Aorta (tissue), 5 donors: Measurements from ENCODE around the gene SEMA3E. TPM values are rescaled to one million over a fixed set of nuclear protein-coding genes. Genes with fewer than 3 reads are reported as not detected.

Experiments
- ATAC-seq: fragments of 200-7000 bp; cut with Tn5 transposase; one replicate; pipeline ENCODE4 v1.9.1; 2022; ENCODE audit warnings: moderate library complexity; ENCODE audit not compliant: low FRiP score
- DNase-seq, 2 donors: peaks; one replicate each; pipeline ENCODE4 v3.0.0-alpha.2; 2020
- H3K27ac ChIP-seq, 2 donors: one replicate each; pipeline ENCODE4 v1.5.1; 2013; ENCODE audit warnings: low read length in 2 of 2, mild to moderate bottlenecking in 2 of 2, moderate library complexity in 2 of 2, control low read depth in 1 of 2, inconsistent platforms in 1 of 2, low read depth in 1 of 2
- H3K27me3 ChIP-seq, 2 donors: one replicate each; pipeline ENCODE4 v1.6.1; 2013; ENCODE audit warnings: control low read depth in 1 of 2, low read length in 1 of 2, mild to moderate bottlenecking in 1 of 2, moderate library complexity in 1 of 2; ENCODE audit not compliant: insufficient read depth in 2 of 2, control insufficient read depth in 1 of 2
- H3K36me3 ChIP-seq, 2 donors: one replicate each; pipeline ENCODE4 v1.6.1; 2013; ENCODE audit warnings: control low read depth in 1 of 2, low read length in 1 of 2, mild to moderate bottlenecking in 1 of 2; ENCODE audit not compliant: insufficient read depth in 2 of 2, control insufficient read depth in 1 of 2
- H3K4me1 ChIP-seq, 2 donors: one replicate each; pipeline ENCODE4 v1.6.1; 2013; ENCODE audit warnings: low read length in 2 of 2, control low read depth in 1 of 2, mild to moderate bottlenecking in 1 of 2, moderate library complexity in 1 of 2; ENCODE audit not compliant: insufficient read depth in 2 of 2, control insufficient read depth in 1 of 2
- H3K4me3 ChIP-seq, 2 donors: one replicate each; pipeline ENCODE4 v1.5.1; 2013; ENCODE audit warnings: low read length in 2 of 2, control low read depth in 1 of 2, mild to moderate bottlenecking in 1 of 2
- H3K9me3 ChIP-seq: one replicate; pipeline ENCODE4 v1.6.1; 2013; ENCODE audit warnings: mild to moderate bottlenecking, low read length; ENCODE audit not compliant: control insufficient read depth
- WGBS, 2 donors: extraction: QIAGEN DNeasy Blood & Tissue Kit; methylation state at CpG; one replicate each; pipeline ENCODE4 v1.1.7; 2013; 5-methylcytosine and 5-hydroxymethylcytosine counted together
- intact Hi-C, 2 donors: fragments of 100-400 bp; cut with DNase I; formaldehyde crosslinking; loops; one replicate each; pipeline versions ENCODE4 v1.14.2 to v1.15.0; 2022
- polyA plus RNA-seq, 2 donors: library from polyadenylated mRNA; stranded (reverse); fragments of 200-250 nt; gene quantifications; one replicate each; pipeline ENCODE4 v1.2.3, GENCODE V29; 2013
- total RNA-seq, 2 donors: library from RNA; stranded (reverse); fragmentation: NEBNext Ultra II Directional; extraction: Animal tissue kit (Norgen Biotek cat#: 25700); gene quantifications; one replicate each; pipeline ENCODE4 v1.2.1, GENCODE V29; 2021
- donor health status: healthy with polysubstance abuse.
- donor health status: Bipolar disorder and iron deficiency.
- donor health status: DM: no; HTN: no; CAD: no.
- donor health status: DM: no; HTN: no; CAD: no.
- donor health status: DM: yes; HTN: yes; CAD: no.

SEMA3E gene
- total and polyA plus RNA-seq, 4 donors: 0.38 to 35.0 (median 5.5) TPM

DNA sequence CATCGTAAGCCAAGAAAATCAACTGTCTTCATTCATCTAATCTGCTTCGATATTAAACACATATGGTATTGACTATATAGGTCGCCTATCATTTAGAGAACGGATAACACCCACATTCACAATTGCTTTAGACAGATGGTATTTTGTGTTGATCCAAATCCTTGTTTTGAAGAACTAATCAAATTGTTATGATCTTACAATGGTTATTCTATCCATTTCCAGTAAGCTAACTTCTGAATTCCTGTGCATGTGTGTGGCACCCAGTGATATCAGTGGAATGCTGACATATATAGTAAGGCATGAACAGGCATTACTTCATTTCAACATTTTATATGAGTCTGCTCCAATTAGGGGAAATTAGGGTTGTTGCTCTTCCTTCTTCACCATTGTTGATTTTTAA lies 98.8 kb downstream of the SEMA3E start:
- ATAC-seq: no peak
- Histone ChIP-seq H3K4me3 (no peak overlapping the region), H3K4me1 (no peaks in the 10 kb centered on the region), H3K27me3 (no peaks in the 10 kb centered on the region), H3K9me3 (no peaks in the 10 kb centered on the region), H3K36me3 (no peaks in the 10 kb centered on the region), H3K27ac (no peak overlapping the region)
- no peak for DNase-seq
- 65 to 71% methylated on average over 4 of the region's 4 CpGs for WGBS, 2 donors
- intact Hi-C loops: no loop called here

DNA sequence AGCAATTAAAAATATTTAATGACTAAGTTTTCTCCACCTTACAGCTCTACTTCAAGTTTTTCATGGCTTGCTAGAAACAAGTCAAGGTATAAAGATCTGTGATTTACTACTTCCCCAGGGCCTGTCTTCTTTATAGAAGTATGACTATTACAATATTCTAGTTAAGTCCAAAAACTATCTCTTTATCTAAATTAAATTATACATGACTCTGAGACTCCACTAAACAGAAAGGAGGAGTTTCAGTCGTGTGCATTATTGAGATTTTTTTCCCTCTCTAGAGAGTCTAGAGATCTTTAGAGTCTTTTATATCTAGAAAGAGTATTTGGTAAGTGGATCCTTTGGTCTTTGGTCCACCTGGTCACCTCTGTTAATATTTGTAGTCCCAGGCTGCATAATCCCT lies 100.7 kb downstream of the SEMA3E start:
- ATAC-seq (no peak), DNase-seq (no peak)
- H3K9me3 ChIP-seq: no peaks in the 10 kb centered on the region
- H3K4me1 ChIP-seq: no peaks in the 10 kb centered on the region
- intact Hi-C loops: no loop called here
- no peaks in the 10 kb centered on the region for H3K36me3 ChIP-seq
- WGBS, 2 donors: 57 to 72% methylated on average over 1 of the region's 1 CpG
- no peak overlapping the region for H3K4me3 ChIP-seq
- no peak overlapping the region for H3K27ac ChIP-seq
- H3K27me3 ChIP-seq: no peaks in the 10 kb centered on the region

DNA sequence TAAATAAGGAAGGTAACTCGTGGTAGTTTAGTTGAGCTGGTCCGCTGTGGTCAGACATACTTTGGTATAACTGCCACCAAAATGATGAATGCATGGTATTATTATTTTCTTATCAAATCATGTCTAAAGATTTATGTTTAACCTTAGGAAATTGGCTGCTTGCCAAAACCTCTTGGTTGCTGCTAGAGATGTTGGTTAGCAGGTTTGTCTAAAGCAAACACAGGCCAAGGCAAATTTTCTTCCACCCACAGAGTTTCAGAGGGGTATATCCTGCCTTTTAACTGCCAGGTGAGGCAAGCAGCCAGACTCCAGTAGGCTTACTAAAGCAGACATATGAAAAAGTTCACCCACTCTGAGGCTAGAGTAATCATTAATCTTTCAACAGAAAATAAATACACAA lies 101.4 kb downstream of the SEMA3E start:
- no peak for DNase-seq
- H3K4me3 ChIP-seq: no peak overlapping the region
- WGBS, 2 donors: 7 to 14% methylated on average over 2 of the region's 2 CpGs
- no peaks in the 10 kb centered on the region for H3K27me3 ChIP-seq
- no peak for ATAC-seq
- H3K4me1 ChIP-seq: no peaks in the 10 kb centered on the region
- intact Hi-C loops: no loop called here
- H3K9me3 ChIP-seq: no peaks in the 10 kb centered on the region
- H3K27ac ChIP-seq: no peak overlapping the region
- no peaks in the 10 kb centered on the region for H3K36me3 ChIP-seq

DNA sequence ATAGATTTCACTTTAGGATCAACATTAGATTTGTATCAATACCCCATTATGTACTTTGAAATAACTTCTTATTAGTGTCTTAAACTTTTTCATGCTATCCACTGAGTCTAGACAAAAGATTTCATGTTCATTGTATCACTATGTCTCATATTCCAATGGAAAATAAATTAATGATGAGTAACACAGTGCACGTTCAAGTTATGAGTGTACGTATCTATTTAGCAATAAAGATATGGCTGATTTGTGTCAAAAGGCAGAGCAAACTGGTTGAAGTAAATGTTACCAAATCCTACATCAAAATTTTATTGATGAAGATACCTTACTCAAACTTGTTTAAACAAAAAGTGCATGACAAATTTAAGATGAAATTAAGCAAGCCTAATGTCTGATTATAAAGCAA lies 102.4 kb downstream of the SEMA3E start:
- Histone ChIP-seq H3K27ac (no peak overlapping the region), H3K27me3 (no peaks in the 10 kb centered on the region), H3K9me3 (no peaks in the 10 kb centered on the region), H3K4me1 (no peaks in the 10 kb centered on the region), H3K4me3 (no peak overlapping the region), H3K36me3 (no peaks in the 10 kb centered on the region)
- intact Hi-C loops: no loop called here
- 57 to 68% methylated on average over 2 of the region's 2 CpGs for WGBS, 2 donors
- DNase-seq (no peak), ATAC-seq (no peak)

DNA sequence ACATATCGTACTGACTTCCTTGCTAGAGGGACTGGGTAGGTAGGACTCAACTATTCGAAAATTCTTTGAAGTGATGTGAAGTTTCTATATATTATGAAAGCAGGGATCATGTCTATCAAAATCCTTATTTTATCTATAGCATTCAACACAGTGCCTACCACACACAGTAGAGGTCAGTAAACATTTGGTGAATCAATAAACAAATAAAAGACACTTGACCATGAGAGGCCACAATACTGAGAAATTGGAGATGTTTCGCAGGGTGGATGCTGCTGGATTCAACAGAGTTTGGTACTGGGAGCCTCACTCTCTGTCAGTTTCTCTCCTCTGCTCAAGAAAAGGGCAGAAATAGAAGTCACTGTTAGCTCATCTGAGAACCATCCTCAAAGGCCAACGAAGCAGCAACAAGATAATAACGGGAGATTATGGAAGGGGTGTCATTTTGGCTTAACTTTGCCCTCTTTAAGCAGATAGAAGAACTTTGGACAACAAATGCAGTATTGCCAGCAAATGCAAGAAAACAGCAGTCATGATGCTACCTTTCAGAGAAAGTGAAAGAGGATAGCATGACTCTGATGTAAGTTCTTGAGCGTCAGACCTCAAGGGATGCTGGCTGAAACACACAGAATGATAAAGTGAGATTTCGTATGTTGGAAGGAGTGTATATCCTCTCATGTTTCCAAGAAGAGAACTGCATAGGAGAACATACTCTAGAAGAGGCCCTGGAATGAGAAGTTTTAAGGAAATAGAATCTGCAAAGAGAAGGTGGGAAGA lies 107.6 kb downstream of the SEMA3E start:
- WGBS, 2 donors: 76 to 89% methylated on average over 7 of the region's 7 CpGs
- H3K9me3 ChIP-seq: no peaks in the 10 kb centered on the region
- H3K4me1 ChIP-seq: no peaks in the 10 kb centered on the region
- H3K27ac ChIP-seq: no peak overlapping the region
- no peaks in the 10 kb centered on the region for H3K27me3 ChIP-seq
- no peak for DNase-seq
- intact Hi-C loops: no loop called here
- no peak for ATAC-seq
- H3K4me3 ChIP-seq: no peak overlapping the region
- H3K36me3 ChIP-seq: no peaks in the 10 kb centered on the region

DNA sequence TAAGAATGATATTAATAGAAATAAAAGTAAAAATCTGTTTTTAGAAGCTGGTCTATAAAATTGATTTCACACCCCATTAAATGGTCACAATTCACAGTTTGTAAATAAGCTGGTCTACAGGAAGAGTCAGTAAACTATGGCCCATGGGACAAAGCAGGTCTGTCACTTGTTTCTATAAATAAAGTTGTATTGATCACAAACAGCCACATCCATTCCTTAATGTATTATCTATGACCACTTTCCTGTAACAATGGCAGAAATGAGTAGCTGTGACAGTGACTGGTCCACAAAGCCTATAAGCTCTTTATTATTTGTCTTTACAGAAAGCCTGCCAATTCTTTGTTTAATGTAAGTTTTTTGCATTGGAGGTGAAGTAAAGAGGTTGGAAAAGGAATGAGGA lies 114.5 kb downstream of the SEMA3E start:
- Histone ChIP-seq H3K9me3 (no peaks in the 10 kb centered on the region), H3K36me3 (no peaks in the 10 kb centered on the region), H3K27ac (no peak overlapping the region), H3K4me3 (no peak overlapping the region), H3K4me1 (no peaks in the 10 kb centered on the region), H3K27me3 (no peaks in the 10 kb centered on the region)
- intact Hi-C loops: no loop called here
- DNase-seq (no peak), ATAC-seq (no peak)

DNA sequence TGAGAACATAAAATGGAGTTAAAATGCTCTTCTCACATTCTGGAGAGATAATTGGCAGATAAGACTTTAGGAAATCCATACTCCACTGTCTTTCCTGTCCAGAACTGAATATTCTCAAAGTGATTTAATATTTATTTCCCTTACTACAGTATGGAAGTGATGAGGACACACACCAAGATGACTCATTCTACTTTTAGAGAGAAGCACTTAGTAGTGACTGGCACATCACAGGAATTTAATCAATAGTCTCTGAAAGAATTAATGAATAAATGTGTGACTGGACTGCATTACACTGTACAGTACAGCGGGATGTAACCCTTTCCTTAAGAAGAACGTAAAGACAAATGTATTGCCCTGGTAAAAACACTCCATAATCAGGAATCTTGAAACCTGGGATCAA lies 116.7 kb downstream of the SEMA3E start:
- H3K9me3 ChIP-seq: no peaks in the 10 kb centered on the region
- no peaks in the 10 kb centered on the region for H3K4me1 ChIP-seq
- no peak for ATAC-seq
- peaks cover 0 to 1% of the 10 kb centered on the region in 2 donors for H3K27me3 ChIP-seq
- H3K27ac ChIP-seq: no peak overlapping the region
- 64 to 77% methylated on average over 2 of the region's 2 CpGs for WGBS, 2 donors
- no peak for DNase-seq
- intact Hi-C loops: no loop called here
- no peak overlapping the region for H3K4me3 ChIP-seq
- H3K36me3 ChIP-seq: no peaks in the 10 kb centered on the region

DNA sequence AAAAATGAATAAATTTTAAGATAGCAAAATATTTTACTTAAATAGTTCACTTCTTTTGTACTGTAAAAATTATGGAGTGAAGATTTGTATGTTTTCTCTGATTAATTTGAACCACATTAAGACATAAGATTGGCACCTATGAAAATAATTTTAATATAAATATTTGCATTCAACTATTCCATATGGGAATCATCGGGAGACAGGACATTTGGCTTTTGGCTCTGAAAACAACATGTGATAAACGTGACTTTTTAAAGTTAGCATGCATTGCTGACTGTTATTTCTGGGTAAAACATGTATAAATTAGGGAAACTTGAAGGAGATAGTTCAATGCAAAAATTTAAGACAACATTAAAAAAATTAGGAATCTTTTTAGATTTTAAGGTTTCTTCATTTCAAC lies 117.2 kb downstream of the SEMA3E start:
- Histone ChIP-seq H3K4me3 (no peak overlapping the region), H3K27ac (no peak overlapping the region), H3K4me1 (no peaks in the 10 kb centered on the region), H3K9me3 (no peaks in the 10 kb centered on the region), H3K27me3 (peaks cover 0 to 1% of the 10 kb centered on the region in 2 donors), H3K36me3 (no peaks in the 10 kb centered on the region)
- no peak for ATAC-seq
- WGBS, 2 donors: 1 to 11% methylated on average over 2 of the region's 2 CpGs
- intact Hi-C loops: no loop called here
- no peak for DNase-seq

DNA sequence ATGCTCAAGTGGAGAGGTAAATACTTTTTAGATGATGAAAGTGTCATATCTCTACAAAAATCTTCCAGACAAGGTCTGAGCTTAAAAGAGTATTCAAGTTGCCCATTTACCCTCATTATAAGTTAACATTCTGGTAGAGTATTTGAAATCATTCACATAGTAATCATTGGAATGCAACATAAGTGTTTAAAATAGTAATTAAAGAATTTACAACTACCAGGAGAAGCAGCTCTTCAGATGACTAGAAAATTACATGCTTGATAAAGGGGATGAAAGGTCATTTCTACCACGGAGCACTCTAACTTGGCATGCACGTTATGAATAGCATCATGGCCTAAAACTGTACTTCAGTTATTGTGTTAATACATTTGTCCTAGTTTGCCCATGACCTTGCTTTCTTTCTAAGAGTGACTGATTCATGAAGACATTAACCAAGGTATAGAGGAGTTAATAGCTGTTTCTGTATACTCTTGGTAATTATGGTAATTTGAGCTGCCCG lies 120.0 kb downstream of the SEMA3E start:
- Histone ChIP-seq H3K27ac (no peak overlapping the region), H3K9me3 (no peaks in the 10 kb centered on the region), H3K4me3 (no peak overlapping the region), H3K4me1 (no peaks in the 10 kb centered on the region), H3K36me3 (no peaks in the 10 kb centered on the region), H3K27me3 (peaks cover 0 to 1% of the 10 kb centered on the region in 2 donors)
- intact Hi-C loops: no loop called here
- no peak for DNase-seq
- 43 to 50% methylated on average over 3 of the region's 3 CpGs for WGBS, 2 donors
- ATAC-seq: no peak
